ENCODE results near the gene CKAP4.

DNA sequence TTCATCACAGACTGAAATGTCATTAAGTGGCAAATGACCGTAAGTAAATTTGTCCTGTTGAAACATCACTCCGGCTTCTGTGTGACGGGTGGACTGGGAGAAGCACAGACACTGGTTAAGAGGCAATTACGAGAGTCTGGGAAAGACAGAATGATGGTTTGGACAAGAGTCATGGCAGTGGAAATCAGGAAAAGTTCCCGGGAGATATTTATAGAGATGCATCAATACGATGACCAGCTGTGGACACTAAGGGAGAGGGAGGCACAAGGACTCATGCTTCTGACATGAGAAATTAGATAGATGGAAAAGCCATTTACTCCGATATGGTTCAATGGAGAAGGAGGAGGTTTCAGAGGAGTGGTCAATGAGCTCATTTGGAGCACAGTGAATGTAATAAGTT is 27.3 kb downstream of the CKAP4 start:
- TF ChIP-seq CTCF (IDR thresholded peaks at IDR 0.05; ENCODE audit: low read length) (no peak), EZH2 (IDR thresholded peaks at IDR 0.05; ENCODE audit: borderline replicate concordance, low read length) (no peak)

Measured in OCI-LY1 (cell line).